ENCODE results near the gene GFPT1.
"Not testable (repeated sequence)": the region's sequence is repeated elsewhere in the genome, so short reads cannot be mapped to it uniquely, and the experiment has no call there.

GFPT1 gene

GRCh38 chr2:69422198-69422597 is 35.2 kb upstream of the GFPT1 start:
- no peak for TF ChIP-seq CTCF (IDR thresholded peaks at IDR 0.05; ENCODE audit: extremely low read depth, insufficient read depth, missing control alignments)
- DNase-seq (ENCODE audit: low spot score): no peak
- in situ Hi-C loops (cut with MboI; ENCODE audit: low pct_unique_long_range_greater_than_20kb, low sequenced_read_pairs, unreplicated experiment): no loop called here

- in situ Hi-C loops (cut with MboI; ENCODE audit: low pct_unique_long_range_greater_than_20kb, low sequenced_read_pairs, unreplicated experiment); DNase-seq (ENCODE audit: low spot score): not testable (repeated sequence)
Measured at GRCh38 chr2:69419111-69419510, 32.1 kb upstream of the GFPT1 start.

GRCh38 chr2:69416147-69416546 is 29.1 kb upstream of the GFPT1 start:
- in situ Hi-C loops (cut with MboI; ENCODE audit: low pct_unique_long_range_greater_than_20kb, low sequenced_read_pairs, unreplicated experiment): no loop called here
- no peak for DNase-seq (ENCODE audit: low spot score)
- no peak for TF ChIP-seq CTCF (IDR thresholded peaks at IDR 0.05; ENCODE audit: extremely low read depth, insufficient read depth, missing control alignments)

GRCh38 chr2:69411120-69411519 is 24.1 kb upstream of the GFPT1 start:
- in situ Hi-C loops (cut with MboI; ENCODE audit: low pct_unique_long_range_greater_than_20kb, low sequenced_read_pairs, unreplicated experiment): no loop called here
- DNase-seq (ENCODE audit: low spot score): no peak
- TF ChIP-seq CTCF (IDR thresholded peaks at IDR 0.05; ENCODE audit: extremely low read depth, insufficient read depth, missing control alignments): no peak

GRCh38 chr2:69405306-69405705 is 18.3 kb upstream of the GFPT1 start:
- in situ Hi-C loops (cut with MboI; ENCODE audit: low pct_unique_long_range_greater_than_20kb, low sequenced_read_pairs, unreplicated experiment): no loop called here
- no peak for TF ChIP-seq CTCF (IDR thresholded peaks at IDR 0.05; ENCODE audit: extremely low read depth, insufficient read depth, missing control alignments)
- DNase-seq (ENCODE audit: low spot score): no peak

GRCh38 chr2:69400121-69400520 is 13.1 kb upstream of the GFPT1 start:
- DNase-seq (ENCODE audit: low spot score): no peak
- in situ Hi-C loops (cut with MboI; ENCODE audit: low pct_unique_long_range_greater_than_20kb, low sequenced_read_pairs, unreplicated experiment): no loop called here
- TF ChIP-seq CTCF (IDR thresholded peaks at IDR 0.05; ENCODE audit: extremely low read depth, insufficient read depth, missing control alignments): no peak

- no peak for DNase-seq (ENCODE audit: low spot score)
- in situ Hi-C loops (cut with MboI; ENCODE audit: low pct_unique_long_range_greater_than_20kb, low sequenced_read_pairs, unreplicated experiment): loop anchor here (25.0 kb wide), 1 partner anchor 315 kb away; no protein-coding TSS in a partner anchor
- TF ChIP-seq CTCF (IDR thresholded peaks at IDR 0.05; ENCODE audit: extremely low read depth, insufficient read depth, missing control alignments): no peak
Measured at GRCh38 chr2:69397234-69397633, 10.2 kb upstream of the GFPT1 start.
